K562 (cell line): ENCODE data around the gene IFNA1. TPM values are rescaled to one million over a fixed set of nuclear protein-coding genes. Genes with fewer than 3 reads are reported as not detected.

Source experiments
- EHMT2 ChIP-seq: fragments of 450-650 bp; IDR thresholded peaks from 2 replicates; pipeline ENCODE4 v1.6.1; 2018; ENCODE audit warnings: antibody characterized with exemption
- SMARCB1 ChIP-seq: IDR thresholded peaks from 2 replicates; pipeline ENCODE4 v1.6.1; 2011; ENCODE audit warnings: improper control_type of control experiment, low read depth; ENCODE audit not compliant: insufficient read length
- TEAD1 ChIP-seq, 2 experiments: fragments of 450-650 bp in 1 of 2; sonication (generic) in 1 of 2; formaldehyde crosslinking; IDR thresholded peaks; 2 replicates each; pipeline versions ENCODE4 v1.4.0 to v1.8.0; 2020 to 2022; ENCODE audit warnings: mild to moderate bottlenecking in 2 of 2, missing genetic modification reagents in 1 of 2
- ZMIZ1 ChIP-seq, 2 experiments: fragments of 150-350 bp in 1 of 2; IDR thresholded peaks; 2 replicates each; pipeline ENCODE4 v1.6.1; 2012 to 2016; ENCODE audit warnings: low read depth in 2 of 2, low read length in 2 of 2, mild to moderate bottlenecking in 1 of 2, moderate library complexity in 1 of 2
- ZNF232 ChIP-seq: sonication (generic); formaldehyde crosslinking; IDR thresholded peaks from 2 replicates; pipeline ENCODE4 v1.8.0; 2022; ENCODE audit warnings: mild to moderate bottlenecking, missing genetic modification reagents
- polyA plus RNA-seq, 8 experiments: library from polyadenylated mRNA; depleted of rRNA in 4 of 8; stranded (reverse) in 5 of 8; unstranded in 3 of 8; fragments of >200 nt; fragmentation: Nextera tagmentation in 2 of 8; fragmentation: Illumina TruSeq in 1 of 8; extraction: Ambion mirVana in 2 of 8; extraction: Trizol in 1 of 8; gene quantifications; 2 replicates each; pipeline versions ENCODE4 v1.2.1 to v1.2.3, GENCODE V29; 2011 to 2014; ENCODE audit warnings: inconsistent platforms in 1 of 8, missing spikeins in 1 of 8
- total RNA-seq, 7 experiments: library from RNA; depleted of rRNA in 6 of 7; stranded (reverse); fragments of >200 nt in 6 of 7; fragmentation: Illumina TruSeq in 2 of 7; extraction: Trizol in 2 of 7; gene quantifications; 2 replicates each; pipeline versions ENCODE4 v1.2.1 to v1.2.3, GENCODE V29; 2011 to 2021; ENCODE audit warnings: low replicate concordance in 1 of 7
- TF ChIP-seq, protein P1 (sequence below): fragments of 200-400 bp; formaldehyde crosslinking; IDR thresholded peaks from 2 replicates; pipeline ENCODE4 v1.6.1; 2017; ENCODE audit warnings: mild to moderate bottlenecking, low read depth, low read length, moderate library complexity
- TF ChIP-seq, protein P2 (sequence below), 2 experiments: fragments of 200-800 bp in 1 of 2; sonication (Bioruptor generic) in 1 of 2; sonication (generic) in 1 of 2; formaldehyde crosslinking in 1 of 2; IDR thresholded peaks in 1 of 2; conservative IDR thresholded peaks in 1 of 2; 2 replicates each; pipeline versions ENCODE4 v1.5.0 to v1.6.1; 2016 to 2020; ENCODE audit warnings: missing compliant biosample characterization in 1 of 2, missing genetic modification characterization in 1 of 2, missing genetic modification reagents in 1 of 2
- TF ChIP-seq, protein P3 (sequence below): sonication (generic); formaldehyde crosslinking; IDR thresholded peaks from 2 replicates; pipeline ENCODE4 v1.8.0; 2022; ENCODE audit warnings: mild to moderate bottlenecking, low read depth, missing genetic modification reagents

Gene IFNA1
- total and polyA plus RNA-seq, 9 of the 15 experiments (the other 6 are each of a cell fraction or from before 2014, with no cell fraction given), result not detected

DNA sequence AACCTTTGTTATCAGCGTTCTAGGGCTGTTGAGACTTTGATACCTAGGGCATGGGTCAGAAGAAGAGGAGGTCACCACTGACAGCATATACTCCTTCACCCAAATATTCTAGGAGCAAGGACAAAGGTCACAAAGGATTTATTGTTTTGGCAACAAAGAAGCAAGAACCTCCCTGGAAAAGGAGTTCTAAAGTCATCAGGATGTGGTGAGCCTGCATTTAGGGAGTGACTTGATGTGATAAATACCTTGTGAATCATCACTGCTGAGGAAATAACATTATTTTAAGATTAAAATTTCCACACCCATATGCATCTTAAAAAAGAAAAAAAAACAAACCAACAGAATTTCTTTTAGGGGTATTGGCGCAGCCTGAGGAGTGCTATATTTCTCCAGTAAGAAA lies 13.9 kb downstream of the IFNA1 start (continued):
- TF ChIP-seq, protein P1, sequence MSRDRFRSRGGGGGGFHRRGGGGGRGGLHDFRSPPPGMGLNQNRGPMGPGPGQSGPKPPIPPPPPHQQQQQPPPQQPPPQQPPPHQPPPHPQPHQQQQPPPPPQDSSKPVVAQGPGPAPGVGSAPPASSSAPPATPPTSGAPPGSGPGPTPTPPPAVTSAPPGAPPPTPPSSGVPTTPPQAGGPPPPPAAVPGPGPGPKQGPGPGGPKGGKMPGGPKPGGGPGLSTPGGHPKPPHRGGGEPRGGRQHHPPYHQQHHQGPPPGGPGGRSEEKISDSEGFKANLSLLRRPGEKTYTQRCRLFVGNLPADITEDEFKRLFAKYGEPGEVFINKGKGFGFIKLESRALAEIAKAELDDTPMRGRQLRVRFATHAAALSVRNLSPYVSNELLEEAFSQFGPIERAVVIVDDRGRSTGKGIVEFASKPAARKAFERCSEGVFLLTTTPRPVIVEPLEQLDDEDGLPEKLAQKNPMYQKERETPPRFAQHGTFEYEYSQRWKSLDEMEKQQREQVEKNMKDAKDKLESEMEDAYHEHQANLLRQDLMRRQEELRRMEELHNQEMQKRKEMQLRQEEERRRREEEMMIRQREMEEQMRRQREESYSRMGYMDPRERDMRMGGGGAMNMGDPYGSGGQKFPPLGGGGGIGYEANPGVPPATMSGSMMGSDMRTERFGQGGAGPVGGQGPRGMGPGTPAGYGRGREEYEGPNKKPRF, result no peak
- no peak for TF ChIP-seq ZMIZ1 (IDR thresholded peaks at IDR 0.05; ENCODE audit: low read depth in 2 of 2, low read length in 2 of 2)
- no peak for TF ChIP-seq TEAD1 (CRISPR knock-in tag; IDR thresholded peaks at IDR 0.05)
- no peak for TF ChIP-seq ZNF232 (CRISPR knock-in tag)
- no peak for TF ChIP-seq SMARCB1
- TF ChIP-seq, protein P2, sequence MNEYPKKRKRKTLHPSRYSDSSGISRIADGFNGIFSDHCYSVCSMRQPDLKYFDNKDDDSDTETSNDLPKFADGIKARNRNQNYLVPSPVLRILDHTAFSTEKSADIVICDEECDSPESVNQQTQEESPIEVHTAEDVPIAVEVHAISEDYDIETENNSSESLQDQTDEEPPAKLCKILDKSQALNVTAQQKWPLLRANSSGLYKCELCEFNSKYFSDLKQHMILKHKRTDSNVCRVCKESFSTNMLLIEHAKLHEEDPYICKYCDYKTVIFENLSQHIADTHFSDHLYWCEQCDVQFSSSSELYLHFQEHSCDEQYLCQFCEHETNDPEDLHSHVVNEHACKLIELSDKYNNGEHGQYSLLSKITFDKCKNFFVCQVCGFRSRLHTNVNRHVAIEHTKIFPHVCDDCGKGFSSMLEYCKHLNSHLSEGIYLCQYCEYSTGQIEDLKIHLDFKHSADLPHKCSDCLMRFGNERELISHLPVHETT (CRISPR knock-in tag; conservative IDR thresholded peaks at IDR 0.05 in 1 of 2, IDR thresholded peaks at IDR 0.05 in 1 of 2), result no peak
- no peak for TF ChIP-seq EHMT2
- TF ChIP-seq, protein P3, sequence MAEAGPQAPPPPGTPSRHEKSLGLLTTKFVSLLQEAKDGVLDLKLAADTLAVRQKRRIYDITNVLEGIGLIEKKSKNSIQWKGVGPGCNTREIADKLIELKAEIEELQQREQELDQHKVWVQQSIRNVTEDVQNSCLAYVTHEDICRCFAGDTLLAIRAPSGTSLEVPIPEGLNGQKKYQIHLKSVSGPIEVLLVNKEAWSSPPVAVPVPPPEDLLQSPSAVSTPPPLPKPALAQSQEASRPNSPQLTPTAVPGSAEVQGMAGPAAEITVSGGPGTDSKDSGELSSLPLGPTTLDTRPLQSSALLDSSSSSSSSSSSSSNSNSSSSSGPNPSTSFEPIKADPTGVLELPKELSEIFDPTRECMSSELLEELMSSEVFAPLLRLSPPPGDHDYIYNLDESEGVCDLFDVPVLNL (CRISPR knock-in tag), result no peak
